ENCODE results near the gene DPH2.
A peak's percentile ranks its signal among the peaks of the same experiment; 100 is the strongest.

Gene DPH2

GRCh38 chr1:43977376-43978263, 7.8 kb downstream of the DPH2 start:
- DNase-seq (no peak), ATAC-seq (ENCODE audit: insufficient read depth, low read depth) (no peak)
- H3K27me3 ChIP-seq (ENCODE audit: insufficient read depth, low read length, poor library complexity) = peaks cover 7% of the 10 kb centered on the region
- H3K4me3 ChIP-seq (ENCODE audit: low read depth in 1 of 2, low read length in 2 of 2) = no peak overlapping the region
- H3K9ac ChIP-seq (ENCODE audit: low read depth, low read length) = no peak overlapping the region
- H4K20me1 ChIP-seq (ENCODE audit: insufficient read depth, low read length) = peaks cover 30% of the 10 kb centered on the region
- H3K79me2 ChIP-seq (ENCODE audit: insufficient read depth, low read length) = peaks cover 24% of the 10 kb centered on the region
- H3K27ac ChIP-seq (ENCODE audit: low read length) = no peak overlapping the region
- H3K36me3 ChIP-seq (ENCODE audit: insufficient read depth, low read length) = peaks cover 30% of the 10 kb centered on the region
- H3K4me1 ChIP-seq (ENCODE audit: insufficient read depth, low read length) = peaks cover 47% of the 10 kb centered on the region
- TF ChIP-seq EZH2 (IDR thresholded peaks at IDR 0.05; ENCODE audit: borderline replicate concordance, low read depth, low read length, severe bottlenecking) = no peak
- no peak for TF ChIP-seq CTCF (IDR thresholded peaks at IDR 0.05; ENCODE audit: borderline replicate concordance, extremely low read depth, low read length, poor library complexity, severe bottlenecking)
- no peak overlapping the region for H2AFZ ChIP-seq (ENCODE audit: low read depth, low read length)
- peak overlapping the region; percentile 74; the same call in 1 of the 2 replicates for H3K4me2 ChIP-seq (ENCODE audit: insufficient read depth, low read length)
- H3K9me3 ChIP-seq (ENCODE audit: insufficient read depth, low read length, severe bottlenecking) = no peaks in the 10 kb centered on the region

GRCh38 chr1:43978264-43978550, 8.4 kb downstream of the DPH2 start:
- peaks cover 30% of the 10 kb centered on the region for H4K20me1 ChIP-seq (ENCODE audit: insufficient read depth, low read length)
- no peaks in the 10 kb centered on the region for H3K9me3 ChIP-seq (ENCODE audit: insufficient read depth, low read length, severe bottlenecking)
- DNase-seq (no peak), ATAC-seq (ENCODE audit: insufficient read depth, low read depth) (no peak)
- H3K9ac ChIP-seq (ENCODE audit: low read depth, low read length) = no peak overlapping the region
- no peak overlapping the region for H3K4me3 ChIP-seq (ENCODE audit: low read depth in 1 of 2, low read length in 2 of 2)
- TF ChIP-seq CTCF (IDR thresholded peaks at IDR 0.05; ENCODE audit: borderline replicate concordance, extremely low read depth, low read length, poor library complexity, severe bottlenecking) (no peak), EZH2 (IDR thresholded peaks at IDR 0.05; ENCODE audit: borderline replicate concordance, low read depth, low read length, severe bottlenecking) (no peak)
- peaks cover 24% of the 10 kb centered on the region for H3K79me2 ChIP-seq (ENCODE audit: insufficient read depth, low read length)
- H3K27ac ChIP-seq (ENCODE audit: low read length) = no peak overlapping the region
- 0 out of 2 replicates have a peak overlapping the region, but pooled peaks have one; percentile 58 for H3K4me2 ChIP-seq (ENCODE audit: insufficient read depth, low read length)
- H2AFZ ChIP-seq (ENCODE audit: low read depth, low read length) = no peak overlapping the region
- peaks cover 27% of the 10 kb centered on the region for H3K36me3 ChIP-seq (ENCODE audit: insufficient read depth, low read length)
- H3K27me3 ChIP-seq (ENCODE audit: insufficient read depth, low read length, poor library complexity) = peaks cover 7% of the 10 kb centered on the region
- H3K4me1 ChIP-seq (ENCODE audit: insufficient read depth, low read length) = peaks cover 47% of the 10 kb centered on the region

DNA sequence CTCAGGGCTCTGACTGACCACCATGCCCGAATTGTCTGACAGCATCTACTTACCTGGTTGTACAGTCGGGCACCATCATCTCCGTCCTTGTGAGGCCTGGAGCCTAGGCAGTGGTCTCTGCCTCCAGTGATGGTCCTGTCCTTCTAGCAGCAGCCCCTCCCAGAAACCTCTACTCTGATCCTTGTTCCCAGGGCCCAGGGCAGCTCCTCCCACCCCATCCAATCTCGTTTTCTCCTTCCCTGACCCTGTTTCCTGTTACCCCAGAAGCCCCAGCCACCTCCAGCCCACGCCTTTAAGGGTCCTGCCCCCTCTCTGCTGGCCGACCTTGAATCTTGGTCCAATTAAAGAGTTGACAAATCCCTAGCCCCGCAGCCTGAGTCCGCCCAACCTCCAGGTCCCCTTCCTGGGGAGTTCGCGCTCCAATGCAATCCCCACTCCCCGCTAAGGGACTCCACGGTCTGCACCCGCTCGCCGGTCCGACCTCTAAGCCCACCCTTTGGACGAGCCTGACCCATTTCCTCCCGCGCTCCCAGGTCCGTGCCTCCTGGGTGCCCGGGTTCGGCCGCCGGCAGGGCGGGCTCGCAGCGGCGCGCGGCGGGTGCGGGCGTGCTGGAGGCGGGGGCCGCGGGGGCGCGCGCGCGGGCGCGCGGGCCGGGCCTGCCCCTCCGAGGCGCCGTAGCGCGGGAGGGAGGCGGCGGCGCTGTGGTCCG, 8.9 kb downstream of the DPH2 start, which contains the start of gene B4GALT2:
B4GALT2 (plus strand) TSS at position 660 of the 710 bp plus-strand sequence. CDS start 1,951 bp downstream, outside the sequence.
- Histone ChIP-seq H2AFZ (ENCODE audit: low read depth, low read length) (no peak within 1 kb of the TSS), H3K9ac (ENCODE audit: low read depth, low read length) (peak within 1 kb of the TSS; percentile 35; the same call in 1 of the 2 replicates), H3K36me3 (ENCODE audit: insufficient read depth, low read length) (peaks cover 27% of the 10 kb centered on the region), H3K4me3 (ENCODE audit: low read depth in 1 of 2, low read length in 2 of 2) (peak within 1 kb of the TSS in 1 of 2 experiments; percentile 53; a peak in 2 of 4 replicates), H3K79me2 (ENCODE audit: insufficient read depth, low read length) (peaks cover 24% of the 10 kb centered on the region), H4K20me1 (ENCODE audit: insufficient read depth, low read length) (peaks cover 30% of the 10 kb centered on the region), H3K27me3 (ENCODE audit: insufficient read depth, low read length, poor library complexity) (peaks cover 7% of the 10 kb centered on the region), H3K9me3 (ENCODE audit: insufficient read depth, low read length, severe bottlenecking) (no peaks in the 10 kb centered on the region), H3K4me2 (ENCODE audit: insufficient read depth, low read length) (peak within 1 kb of the TSS; percentile 58), H3K4me1 (ENCODE audit: insufficient read depth, low read length) (peaks cover 43% of the 10 kb centered on the region), H3K27ac (ENCODE audit: low read length) (no peak within 1 kb of the TSS)
- TF ChIP-seq EZH2 (IDR thresholded peaks at IDR 0.05; ENCODE audit: borderline replicate concordance, low read depth, low read length, severe bottlenecking) = no peak
- TF ChIP-seq CTCF (IDR thresholded peaks at IDR 0.05; ENCODE audit: borderline replicate concordance, extremely low read depth, low read length, poor library complexity, severe bottlenecking) = no peak
- ATAC-seq (ENCODE audit: insufficient read depth, low read depth) = no peak
- peak; percentile 33 for DNase-seq

Data from DND-41 (cell line).